ENCODE measurements around the gene UCP3. TPM values are rescaled to one million over a fixed set of nuclear protein-coding genes. Genes with fewer than 3 reads are reported as not detected.

Gene UCP3, protein sequence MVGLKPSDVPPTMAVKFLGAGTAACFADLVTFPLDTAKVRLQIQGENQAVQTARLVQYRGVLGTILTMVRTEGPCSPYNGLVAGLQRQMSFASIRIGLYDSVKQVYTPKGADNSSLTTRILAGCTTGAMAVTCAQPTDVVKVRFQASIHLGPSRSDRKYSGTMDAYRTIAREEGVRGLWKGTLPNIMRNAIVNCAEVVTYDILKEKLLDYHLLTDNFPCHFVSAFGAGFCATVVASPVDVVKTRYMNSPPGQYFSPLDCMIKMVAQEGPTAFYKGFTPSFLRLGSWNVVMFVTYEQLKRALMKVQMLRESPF
- 2.4 and 3.7 TPM in 2 replicates for total RNA-seq (ENCODE audit: low replicate concordance)
- long read RNA-seq: 0 reads

DNA sequence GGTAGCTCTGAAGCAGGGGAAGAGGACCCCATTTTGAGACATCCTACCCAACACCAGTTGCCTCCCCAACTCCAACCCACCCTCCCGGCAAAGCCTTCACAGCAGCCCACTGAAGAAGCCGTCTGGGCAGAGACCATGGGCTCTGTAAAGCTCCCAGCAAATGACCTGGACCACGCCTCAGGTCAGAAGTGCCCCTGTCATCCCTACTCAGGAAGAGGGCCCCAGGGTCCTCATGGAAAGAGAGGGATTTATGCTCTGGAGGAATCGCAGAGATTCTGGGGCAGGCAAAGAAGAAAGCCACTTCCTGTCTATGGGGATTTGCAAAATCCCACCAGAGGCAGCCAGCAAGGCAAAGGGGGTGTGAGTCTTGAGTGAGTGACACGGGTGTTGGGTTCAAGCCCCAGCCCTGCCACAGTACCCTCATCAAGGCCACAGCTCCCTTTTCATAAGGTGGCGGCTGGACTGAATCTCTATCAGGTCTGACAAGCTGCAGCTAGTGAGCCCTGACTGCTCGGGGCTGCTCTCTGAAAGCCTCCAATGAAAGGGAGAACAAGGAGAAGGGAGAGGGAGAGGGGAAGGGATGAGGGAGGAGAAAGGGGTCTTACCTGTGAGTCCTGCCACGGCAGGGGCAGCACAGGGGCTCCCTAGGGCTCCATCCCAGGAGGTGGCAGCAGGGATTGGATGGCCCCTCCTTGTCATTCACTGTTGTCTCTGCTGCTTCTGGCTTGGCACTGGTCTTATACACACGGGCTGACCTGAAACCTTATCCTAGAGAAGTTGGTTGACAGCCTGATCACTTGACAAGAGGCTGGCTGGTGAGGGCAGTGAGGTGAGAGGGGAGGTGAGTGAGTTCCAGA lies at the start of gene UCP3:
Gene UCP3 (minus strand): TSS at position 713 of the 857 bp plus-strand sequence. CDS start 2,043 bp downstream, outside the sequence.
- no peaks in the 10 kb centered on the region for H3K27me3 Mint-ChIP-seq
- H3K4me1 Mint-ChIP-seq (ENCODE audit: unreplicated experiment): peaks cover 25% of the 10 kb centered on the region
- no peak for DNase-seq (ENCODE audit: extremely low spot score, unreplicated experiment)
- no peaks in the 10 kb centered on the region for H3K9me3 Mint-ChIP-seq
- H3K36me3 Mint-ChIP-seq: peaks cover 5% of the 10 kb centered on the region
- TF ChIP-seq, protein P1, sequence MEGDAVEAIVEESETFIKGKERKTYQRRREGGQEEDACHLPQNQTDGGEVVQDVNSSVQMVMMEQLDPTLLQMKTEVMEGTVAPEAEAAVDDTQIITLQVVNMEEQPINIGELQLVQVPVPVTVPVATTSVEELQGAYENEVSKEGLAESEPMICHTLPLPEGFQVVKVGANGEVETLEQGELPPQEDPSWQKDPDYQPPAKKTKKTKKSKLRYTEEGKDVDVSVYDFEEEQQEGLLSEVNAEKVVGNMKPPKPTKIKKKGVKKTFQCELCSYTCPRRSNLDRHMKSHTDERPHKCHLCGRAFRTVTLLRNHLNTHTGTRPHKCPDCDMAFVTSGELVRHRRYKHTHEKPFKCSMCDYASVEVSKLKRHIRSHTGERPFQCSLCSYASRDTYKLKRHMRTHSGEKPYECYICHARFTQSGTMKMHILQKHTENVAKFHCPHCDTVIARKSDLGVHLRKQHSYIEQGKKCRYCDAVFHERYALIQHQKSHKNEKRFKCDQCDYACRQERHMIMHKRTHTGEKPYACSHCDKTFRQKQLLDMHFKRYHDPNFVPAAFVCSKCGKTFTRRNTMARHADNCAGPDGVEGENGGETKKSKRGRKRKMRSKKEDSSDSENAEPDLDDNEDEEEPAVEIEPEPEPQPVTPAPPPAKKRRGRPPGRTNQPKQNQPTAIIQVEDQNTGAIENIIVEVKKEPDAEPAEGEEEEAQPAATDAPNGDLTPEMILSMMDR (conservative IDR thresholded peaks at IDR 0.05): no peak
- no peak within 1 kb of the TSS for H3K4me3 Mint-ChIP-seq
- no peak within 1 kb of the TSS for H3K27ac Mint-ChIP-seq

DNA sequence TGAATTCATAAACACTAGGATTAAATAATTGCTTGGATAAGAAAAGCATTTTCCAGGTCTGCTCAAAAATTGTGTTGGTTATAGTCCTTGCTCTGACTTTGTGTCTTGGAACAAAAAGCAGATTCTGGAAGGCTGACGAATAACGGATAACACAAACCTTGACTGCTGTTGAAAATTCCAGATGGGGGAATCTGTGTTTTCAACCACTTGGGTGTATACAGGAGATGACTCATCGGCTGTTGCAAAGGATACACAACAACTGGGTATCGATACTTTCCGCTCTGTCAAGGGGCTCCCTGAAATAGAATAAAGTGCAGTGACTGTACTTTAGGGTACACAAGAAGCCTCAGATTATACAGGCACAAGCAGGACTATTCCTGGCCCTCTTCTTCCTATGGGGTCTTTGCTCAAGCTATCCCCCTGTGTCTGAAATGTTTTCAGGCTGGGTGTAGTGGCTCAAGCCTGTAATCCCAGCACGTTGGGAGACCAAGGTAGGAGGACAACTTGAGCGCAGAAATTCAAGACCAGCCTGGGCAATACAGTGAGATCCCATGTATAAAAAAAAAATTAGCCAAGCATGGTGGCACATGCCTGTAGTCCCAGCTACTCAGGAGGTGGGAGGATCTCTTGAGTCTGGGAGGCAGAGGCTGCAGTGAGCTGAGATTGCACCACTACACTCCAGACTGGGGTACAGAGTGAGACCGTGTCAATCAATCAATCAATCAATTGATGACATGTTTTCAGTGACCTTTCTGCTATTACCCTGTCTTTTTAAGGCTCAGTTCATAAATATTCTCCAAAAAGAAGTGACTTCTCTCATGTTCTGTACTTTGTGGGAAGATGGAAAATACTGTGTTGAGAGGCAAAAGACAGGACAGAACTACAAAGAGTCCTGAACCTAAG lies 48.6 kb upstream of the UCP3 start:
- Mint-ChIP-seq H3K27me3 (no peaks in the 10 kb centered on the region), H3K4me1 (ENCODE audit: unreplicated experiment) (no peaks in the 10 kb centered on the region), H3K36me3 (peaks cover 17% of the 10 kb centered on the region), H3K27ac (no peak overlapping the region), H3K4me3 (no peak overlapping the region), H3K9me3 (no peaks in the 10 kb centered on the region)
- TF ChIP-seq, protein P1 (conservative IDR thresholded peaks at IDR 0.05): no peak
- no peak for DNase-seq (ENCODE audit: extremely low spot score, unreplicated experiment)

DNA sequence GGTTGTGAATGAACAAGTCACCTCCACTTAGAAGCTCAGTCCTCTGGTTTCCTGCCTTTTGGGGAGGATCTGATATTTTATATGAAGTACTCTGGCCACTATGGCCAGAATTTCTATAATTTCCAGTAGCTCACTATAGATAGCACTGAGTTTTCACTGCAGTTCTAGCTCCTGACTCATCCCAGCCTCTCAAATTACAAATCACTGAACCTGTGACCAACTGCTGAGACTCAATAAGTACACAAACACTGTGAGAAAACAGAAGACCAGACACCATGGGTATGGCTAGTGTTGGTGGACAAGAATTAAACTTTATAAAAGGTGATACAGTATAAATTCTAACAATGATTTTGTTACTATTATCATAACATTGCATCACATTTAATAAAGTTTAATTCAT lies 47.1 kb upstream of the UCP3 start:
- TF ChIP-seq, protein P1 (conservative IDR thresholded peaks at IDR 0.05): no peak
- Mint-ChIP-seq H3K4me1 (ENCODE audit: unreplicated experiment) (no peaks in the 10 kb centered on the region), H3K9me3 (no peaks in the 10 kb centered on the region), H3K4me3 (no peak overlapping the region), H3K36me3 (peaks cover 22% of the 10 kb centered on the region), H3K27ac (no peak overlapping the region), H3K27me3 (no peaks in the 10 kb centered on the region)
- DNase-seq (ENCODE audit: extremely low spot score, unreplicated experiment): no peak

DNA sequence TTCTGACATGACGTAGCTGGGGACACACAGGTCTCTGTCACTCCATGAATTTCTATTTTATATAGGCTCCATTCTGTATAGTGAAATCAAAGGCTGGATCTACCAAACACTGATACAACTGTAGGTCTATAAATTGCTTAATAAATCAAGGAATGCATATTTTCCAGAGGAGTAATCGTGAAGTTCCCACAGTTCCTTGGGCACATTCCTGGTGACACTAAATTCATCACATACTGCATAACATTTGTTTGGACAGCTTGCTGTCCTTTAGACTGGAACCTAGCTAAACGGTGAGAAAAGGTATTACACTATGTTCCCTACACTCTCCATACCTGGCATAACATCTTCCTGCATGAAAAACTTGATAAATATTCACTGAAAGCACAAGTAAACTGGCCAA lies 41.6 kb upstream of the UCP3 start:
- Mint-ChIP-seq H3K4me3 (no peak overlapping the region), H3K27ac (no peak overlapping the region), H3K36me3 (peaks cover 27% of the 10 kb centered on the region), H3K4me1 (ENCODE audit: unreplicated experiment) (no peaks in the 10 kb centered on the region), H3K27me3 (no peaks in the 10 kb centered on the region), H3K9me3 (no peaks in the 10 kb centered on the region)
- DNase-seq (ENCODE audit: extremely low spot score, unreplicated experiment): no peak
- TF ChIP-seq, protein P1 (conservative IDR thresholded peaks at IDR 0.05): no peak

DNA sequence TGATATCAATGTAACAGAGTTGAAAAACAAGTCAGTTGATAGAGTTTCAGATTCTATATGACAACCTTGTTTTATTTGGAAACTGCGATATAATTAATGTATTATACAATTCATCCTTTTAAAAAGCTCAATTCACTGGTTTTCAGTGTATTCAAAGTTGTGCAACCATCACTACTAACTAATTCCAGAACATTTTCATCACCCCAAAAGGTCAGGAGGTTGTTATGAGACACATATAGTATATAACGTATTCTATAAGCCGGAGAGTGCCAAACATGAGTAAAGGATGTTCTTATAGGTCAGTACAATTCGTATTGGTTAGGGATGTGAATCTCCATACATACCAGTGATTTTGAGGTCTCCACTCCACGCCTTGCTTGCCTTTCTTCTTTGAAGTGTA lies 40.1 kb upstream of the UCP3 start:
- Mint-ChIP-seq H3K36me3 (peaks cover 22% of the 10 kb centered on the region), H3K27ac (no peak overlapping the region), H3K9me3 (no peaks in the 10 kb centered on the region), H3K27me3 (no peaks in the 10 kb centered on the region), H3K4me1 (ENCODE audit: unreplicated experiment) (no peaks in the 10 kb centered on the region), H3K4me3 (no peak overlapping the region)
- no peak for DNase-seq (ENCODE audit: extremely low spot score, unreplicated experiment)
- TF ChIP-seq, protein P1 (conservative IDR thresholded peaks at IDR 0.05): no peak
